GM12878 (cell line): ENCODE measurements around the gene EIF2D. TPM values are rescaled to one million over a fixed set of nuclear protein-coding genes. Genes with fewer than 3 reads are reported as not detected.

Source experiments
- ATAC-seq: fragments of 200-7000 bp; cut with Tn5 transposase; 3 replicates; pipeline ENCODE4 v1.9.1; 2020; ENCODE audit warnings: mild to moderate bottlenecking, moderate library complexity
- BruUV-seq: library from RNA; stranded (reverse); fragments of 400-500 nt; replicated peaks from 2 replicates; lab custom pipeline; 2021; lab: Mats Ljungman, UMichigan
- CTCF ChIA-PET: fragments of 300-600 bp; sonication (Branson Sonifier 250); formaldehyde crosslinking; extraction: SDS; loops from one replicate; lab custom pipeline; 2021; ENCODE audit warnings: inconsistent platforms; lab: Yijun Ruan, JAX
- POLR2A ChIA-PET: fragments of 350-600 bp; formaldehyde crosslinking; extraction: SDS; loops from one replicate; lab custom pipeline; 2021; ENCODE audit warnings: inconsistent platforms; lab: Charles Lee
- RAD21 ChIA-PET: fragments of 300-600 bp; sonication (Branson Sonifier 250); formaldehyde crosslinking; loops from one replicate; lab custom pipeline; 2023; ENCODE audit warnings: antibody characterized with exemption; ENCODE audit not compliant: unreplicated experiment; lab: Charles Lee
- SMC1A ChIA-PET: fragments of 300-600 bp; sonication (Branson Sonifier 250); formaldehyde crosslinking; loops from one replicate; lab custom pipeline; 2023; ENCODE audit not compliant: unreplicated experiment, uncharacterized antibody; lab: Charles Lee
- DNase-seq: peaks from one replicate; pipeline ENCODE4 v3.0.0-alpha.2; 2011; ENCODE audit warnings: low read depth, low spot score
- FAIRE-seq: peaks from 3 replicates; lab custom pipeline; 2011; peaks lifted over from hg19 to GRCh38; lab: Jason Lieb, UNC
- H2AFZ ChIP-seq: 2 replicates; pipeline ENCODE4 v1.6.0; 2011; ENCODE audit warnings: low read depth, low read length, control low read depth; ENCODE audit not compliant: control insufficient read depth
- H3K27ac ChIP-seq: 2 replicates; pipeline ENCODE4 v1.5.1; 2011; ENCODE audit warnings: control low read depth; ENCODE audit not compliant: control insufficient read depth, insufficient read depth
- H3K27me3 ChIP-seq, 2 experiments: replicated peaks in 1 of 2; 2 replicates each; pipeline versions ENCODE4 v1.6.0 to v1.6.1; 2011; ENCODE audit warnings: low read length in 1 of 2; ENCODE audit not compliant: control insufficient read depth in 2 of 2, insufficient read depth in 2 of 2
- H3K36me3 ChIP-seq, 2 experiments: 2 replicates each; pipeline ENCODE4 v1.5.1; 2011; ENCODE audit warnings: low read length in 1 of 2; ENCODE audit not compliant: control insufficient read depth in 2 of 2, insufficient read depth in 2 of 2
- H3K4me1 ChIP-seq: 2 replicates; pipeline ENCODE4 v1.6.1; 2011; ENCODE audit warnings: mild to moderate bottlenecking, low read length, moderate library complexity, mixed read lengths; ENCODE audit not compliant: control insufficient read depth, insufficient read depth
- H3K4me2 ChIP-seq: 2 replicates; pipeline ENCODE4 v1.6.0; 2011; ENCODE audit warnings: control low read depth; ENCODE audit not compliant: control insufficient read depth, insufficient read depth
- H3K4me3 ChIP-seq: fragments of 200-600 bp; sonication (generic); 2 replicates; pipeline ENCODE4 v1.5.1; 2016
- H3K79me2 ChIP-seq: 2 replicates; pipeline ENCODE4 v1.6.0; 2011; ENCODE audit warnings: low read length; ENCODE audit not compliant: control insufficient read depth, insufficient read depth
- H3K9ac ChIP-seq: 2 replicates; pipeline ENCODE4 v1.8.0; 2011; ENCODE audit warnings: low read length, control low read depth, mixed read lengths; ENCODE audit not compliant: control insufficient read depth, insufficient read depth
- H3K9me3 ChIP-seq: replicated peaks from 3 replicates; pipeline ENCODE4 v1.5.1; 2011; ENCODE audit warnings: mild to moderate bottlenecking, low read length; ENCODE audit not compliant: control insufficient read depth, insufficient read depth
- H4K20me1 ChIP-seq: 2 replicates; pipeline ENCODE4 v1.6.0; 2011; ENCODE audit not compliant: control insufficient read depth, insufficient read depth
- CUX1 ChIP-seq: IDR thresholded peaks from 2 replicates; pipeline ENCODE4 v1.6.1; 2012; ENCODE audit warnings: improper control_type of control experiment, low read depth, low read length; ENCODE audit not compliant: insufficient replicate concordance
- E4F1 ChIP-seq: fragments of 450-650 bp; IDR thresholded peaks from 2 replicates; pipeline ENCODE4 v1.6.1; 2018; ENCODE audit warnings: borderline replicate concordance, mild to moderate bottlenecking; ENCODE audit not compliant: partially characterized antibody
- GATAD2B ChIP-seq: fragments of 450-650 bp; conservative IDR thresholded peaks from 2 replicates; pipeline ENCODE4 v1.6.1; 2017; ENCODE audit warnings: low read depth, mild to moderate bottlenecking, moderate library complexity
- HDAC6 ChIP-seq: fragments of 200-600 bp; sonication (generic); IDR thresholded peaks from one replicate; pipeline ENCODE4 v1.8.0; 2017; ENCODE audit warnings: antibody characterized with exemption; ENCODE audit not compliant: unreplicated experiment
- NR2C2 ChIP-seq: IDR thresholded peaks from 2 replicates; pipeline ENCODE4 v1.6.1; 2011; ENCODE audit warnings: borderline replicate concordance, low read depth; ENCODE audit not compliant: control insufficient read depth, insufficient read length
- STAT3 ChIP-seq: IDR thresholded peaks from 2 replicates; pipeline ENCODE4 v1.6.1; 2011; ENCODE audit warnings: low read depth, low read length, improper control_type of control experiment
- YBX1 ChIP-seq: fragments of 450-650 bp; IDR thresholded peaks from 2 replicates; pipeline ENCODE4 v1.6.1; 2016; ENCODE audit warnings: antibody characterized with exemption
- YY1 ChIP-seq: IDR thresholded peaks from 2 replicates; pipeline ENCODE4 v1.6.1; 2011; ENCODE audit warnings: low read depth, mild to moderate bottlenecking, low read length
- WGBS: methylation state at CpG from one replicate; pipeline ENCODE4 v1.1.6; 2016; ENCODE audit warnings: low lambda C conversion rate; ENCODE audit not compliant: insufficient replicate concordance, insufficient coverage; ENCODE audit errors: missing lambda C conversion rate; 5-methylcytosine and 5-hydroxymethylcytosine counted together
- in situ Hi-C: fragments of 300-500 bp; cut with MboI; formaldehyde crosslinking; loops from 9 replicates; pipeline ENCODE4 v1.14.3; 2018; ENCODE audit warnings: mixed read lengths
- intact Hi-C: fragments of 100-400 bp; cut with micrococcal nuclease; formaldehyde crosslinking; loops from one replicate; pipeline ENCODE4 v1.14.2; 2022; ENCODE audit not compliant: unreplicated experiment
- polyA plus RNA-seq, 11 experiments: library from polyadenylated mRNA; depleted of rRNA in 4 of 11; unstranded in 6 of 11; stranded (reverse) in 5 of 11; fragments of >200 nt; fragmentation: Nextera tagmentation in 4 of 11; fragmentation: Illumina TruSeq in 1 of 11; extraction: Ambion mirVana in 4 of 11; extraction: Trizol in 1 of 11; gene quantifications; 1 replicate in 1 of 11; 2 replicates in 10 of 11; pipeline versions ENCODE4 v1.2.1 to v1.2.3, GENCODE V29; 2011 to 2016; ENCODE audit warnings: inconsistent platforms in 2 of 11, missing spikeins in 2 of 11, low read depth in 1 of 11
- total RNA-seq, 4 experiments: library from RNA; depleted of rRNA in 3 of 4; stranded (reverse); fragments of >200 nt in 3 of 4; fragmentation: Illumina TruSeq in 1 of 4; extraction: Trizol in 1 of 4; gene quantifications; 2 replicates each; pipeline versions ENCODE4 v1.2.1 to v1.2.3, GENCODE V29; 2013 to 2021

The EIF2D gene
- total and polyA plus RNA-seq, 10 of the 15 experiments (the other 5 are each of a cell fraction or from before 2014, with no cell fraction given), result 65.2 to 133 (median 79.0) TPM

GRCh38 chr1:206634365-206635079 is 22.3 kb upstream of the EIF2D start (continued):
- TF ChIP-seq E4F1 (no peak), YY1 (peak; percentile 58; the same call in 1 of the 2 replicates)
- TF ChIP-seq, all 136 proteins: peak for 11

GRCh38 chr1:206633708-206634121 is 21.4 kb upstream of the EIF2D start:
- BruUV-seq, result no TSS peak
- SMC1A ChIA-PET, result interaction anchor here (0.7 to 10.6 kb wide), 11 partner anchors 13 to 278 kb away, joined by 3 to 301 read pairs (median 6); partner anchors contain the start of genes EIF2D and IL19
- in situ Hi-C loops, result no loop called here
- no peak for TF ChIP-seq HDAC6
- no peak for TF ChIP-seq STAT3
- no peak for TF ChIP-seq GATAD2B
- no peak for TF ChIP-seq CUX1
- TF ChIP-seq NR2C2, result no peak
- TF ChIP-seq YBX1, result no peak

More at GRCh38 chr1:206633708-206634121, 21.4 kb upstream of the EIF2D start:
- Histone ChIP-seq H2AFZ (no peak overlapping the region), H3K4me1 (peaks cover 25% of the 10 kb centered on the region), H4K20me1 (no peaks in the 10 kb centered on the region), H3K9me3 (no peaks in the 10 kb centered on the region), H3K9ac (no peak overlapping the region), H3K36me3 (no peaks in the 10 kb centered on the region), H3K27ac (no peak overlapping the region), H3K79me2 (peaks cover 18% of the 10 kb centered on the region), H3K4me3 (no peak overlapping the region), H3K27me3 (no peaks in the 10 kb centered on the region), H3K4me2 (no peak overlapping the region)
- ChIA-PET CTCF (interaction anchor here (0.7 to 19.1 kb wide), 20 partner anchors 13 to 376 kb away, joined by 3 to 1150 read pairs (median 6); partner anchors contain the start of genes EIF2D and FCMR), RAD21 (interaction anchor here (1.1 to 8.7 kb wide), 7 partner anchors 11 to 349 kb away, joined by 3 to 207 read pairs (median 6); partner anchors contain the start of genes EIF2D and FCMR), POLR2A (interaction anchor here (0.6 to 7.5 kb wide), 4 partner anchors 24 to 46 kb away, joined by 3 to 92 read pairs (median 10); no protein-coding TSS in a partner anchor)
- intact Hi-C loops, result loop anchor here (1.0 to 10.0 kb wide), 6 partner anchors 21 to 349 kb away; partner anchors contain the start of gene EIF2D
- FAIRE-seq (no peak), DNase-seq (no peak), ATAC-seq (no peak)
- 60% methylated on average over 9 of the region's 9 CpGs for WGBS
